Stomach (tissue), 9 donors: ENCODE measurements around the gene VDR. TPM values are rescaled to one million over a fixed set of nuclear protein-coding genes. Genes with fewer than 3 reads are reported as not detected.

Experiments used
- DNase-seq, 2 donors: peaks; one replicate each; pipeline versions ENCODE4 v3.0.0 to v3.0.0-alpha.2; 2013 to 2019
- H3K27ac ChIP-seq, 5 donors: fragments of 200-600 bp in 4 of 5; sonication (generic) in 4 of 5; one replicate each; pipeline ENCODE4 v1.5.1; 2013 to 2019; ENCODE audit warnings: mild to moderate bottlenecking in 1 of 5, moderate library complexity in 1 of 5
- H3K27me3 ChIP-seq, 3 donors: fragments of 200-600 bp; sonication (generic); one replicate each; pipeline ENCODE4 v1.5.1; 2017 to 2019; ENCODE audit warnings: mixed run types in 1 of 3
- H3K36me3 ChIP-seq, 4 donors: fragments of 200-600 bp; sonication (generic); 1 replicate in 3 of 4; 2 replicates in 1 of 4; pipeline ENCODE4 v1.5.1; 2016 to 2019
- H3K4me1 ChIP-seq, 4 donors: fragments of 200-600 bp; sonication (generic); one replicate each; pipeline ENCODE4 v1.5.1; 2016 to 2019
- H3K4me3 ChIP-seq, 4 donors: fragments of 200-600 bp; sonication (generic) in 3 of 4; one replicate each; pipeline ENCODE4 v1.5.1; 2016 to 2019; ENCODE audit warnings: mild to moderate bottlenecking in 1 of 4
- H3K9me3 ChIP-seq, 4 donors: fragments of 200-600 bp; sonication (generic); one replicate each; pipeline ENCODE4 v1.5.1; 2016 to 2019
- CTCF ChIP-seq, 7 experiments: fragments of 450-650 bp in 4 of 7; fragments of 200-600 bp in 3 of 7; sonication (generic) in 3 of 7; IDR thresholded peaks; one replicate each; pipeline ENCODE4 v1.5.1; 2016 to 2019; ENCODE audit warnings: antibody characterized with exemption in 7 of 7, control low read depth in 2 of 7, mild to moderate bottlenecking in 1 of 7
- EP300 ChIP-seq: sonication (generic); formaldehyde crosslinking; IDR thresholded peaks from one replicate; pipeline ENCODE4 v1.6.1; 2017; ENCODE audit warnings: antibody characterized with exemption
- POLR2A ChIP-seq, 4 donors: fragments of 450-650 bp; IDR thresholded peaks; one replicate each; pipeline ENCODE4 v1.6.1; 2016; ENCODE audit warnings: antibody characterized with exemption in 4 of 4, control low read depth in 2 of 4, mild to moderate bottlenecking in 1 of 4, moderate library complexity in 1 of 4
- POLR2AphosphoS5 ChIP-seq, 3 donors: sonication (generic); formaldehyde crosslinking; IDR thresholded peaks; one replicate each; pipeline ENCODE4 v1.6.1; 2016; ENCODE audit warnings: antibody characterized with exemption in 3 of 3
- WGBS, 5 donors: extraction: QIAGEN DNeasy Blood & Tissue Kit in 3 of 5; methylation state at CpG; one replicate each; pipeline versions ENCODE4 v1.1.5 to v1.1.7; 2013 to 2018; 5-methylcytosine and 5-hydroxymethylcytosine counted together
- intact Hi-C: fragments of 100-400 bp; cut with DNase I; formaldehyde crosslinking; loops from one replicate; pipeline ENCODE4 v1.15.1; 2023; ENCODE audit warnings: low total_unique reads
- polyA plus RNA-seq, 3 donors: library from polyadenylated mRNA; stranded (reverse); fragments of 200-250 nt; gene quantifications; one replicate each; pipeline ENCODE4 v1.2.3, GENCODE V29; 2013
- total RNA-seq, 5 donors: library from RNA; depleted of rRNA; stranded (reverse); fragments of >200 nt; gene quantifications; one replicate each; pipeline versions ENCODE4 v1.1.0 to v1.2.3, GENCODE V29; 2014 to 2016
- donor health status: healthy with polysubstance abuse.
- donor health status: Bipolar disorder and iron deficiency.
- donor health status: healthy.

Gene VDR
- total and polyA plus RNA-seq, 8 donors, result 2.8 to 22.3 (median 4.7) TPM

- no peak for TF ChIP-seq CTCF (IDR thresholded peaks at IDR 0.05)
- no peak for TF ChIP-seq POLR2AphosphoS5 (IDR thresholded peaks at IDR 0.05)
- TF ChIP-seq EP300, result no peak
- no peak for TF ChIP-seq POLR2A (IDR thresholded peaks at IDR 0.05)
- DNase-seq, result no peak
- no peak overlapping the region for H3K4me3 ChIP-seq
- intact Hi-C loops, result no loop called here
- no peaks in the 10 kb centered on the region for H3K36me3 ChIP-seq
- peaks cover 0 to 3% (median 0%) of the 10 kb centered on the region in 3 donors for H3K27me3 ChIP-seq
- no peaks in the 10 kb centered on the region for H3K9me3 ChIP-seq
- no peak overlapping the region for H3K27ac ChIP-seq
- no peaks in the 10 kb centered on the region for H3K4me1 ChIP-seq
- 40 to 47% (median 41%) methylated on average over 4 of the region's 4 CpGs for WGBS, 5 donors
These were observed 7.8 kb upstream of the VDR start for GRCh38 chr12:47912556-47912955.

GRCh38 chr12:47910981-47911380 lies 6.2 kb upstream of the VDR start:
- Histone ChIP-seq H3K4me3 (no peak overlapping the region), H3K27me3 (peaks cover 0 to under 1% (median 0%) of the 10 kb centered on the region in 3 donors), H3K4me1 (peaks cover 0 to under 1% (median 0%) of the 10 kb centered on the region in 4 donors), H3K27ac (no peak overlapping the region), H3K9me3 (no peaks in the 10 kb centered on the region), H3K36me3 (no peaks in the 10 kb centered on the region)
- DNase-seq, result no peak
- TF ChIP-seq EP300 (no peak), POLR2AphosphoS5 (IDR thresholded peaks at IDR 0.05) (no peak), CTCF (IDR thresholded peaks at IDR 0.05) (no peak), POLR2A (IDR thresholded peaks at IDR 0.05) (no peak)
- intact Hi-C loops, result no loop called here

GRCh38 chr12:47910486-47910885 lies 5.7 kb upstream of the VDR start:
- TF ChIP-seq CTCF (IDR thresholded peaks at IDR 0.05) (no peak), POLR2AphosphoS5 (IDR thresholded peaks at IDR 0.05) (no peak), EP300 (no peak), POLR2A (IDR thresholded peaks at IDR 0.05) (no peak)
- no peak for DNase-seq

GRCh38 chr12:47909839-47910465 lies 5.2 kb upstream of the VDR start:
- WGBS, 5 donors, result 69 to 80% (median 74%) methylated on average over 4 of the region's 4 CpGs
- Histone ChIP-seq H3K27ac (no peak overlapping the region), H3K9me3 (no peaks in the 10 kb centered on the region), H3K4me3 (no peak overlapping the region), H3K27me3 (peaks cover 0 to 10% (median 0%) of the 10 kb centered on the region in 3 donors), H3K36me3 (no peaks in the 10 kb centered on the region), H3K4me1 (peaks cover 5 to 10% (median 9%) of the 10 kb centered on the region in 4 donors)
- intact Hi-C loops, result no loop called here
- TF ChIP-seq POLR2A (IDR thresholded peaks at IDR 0.05), result no peak
- TF ChIP-seq POLR2AphosphoS5 (IDR thresholded peaks at IDR 0.05), result no peak
- TF ChIP-seq EP300, result no peak
- TF ChIP-seq CTCF (IDR thresholded peaks at IDR 0.05), result no peak
- DNase-seq, result no peak

More at GRCh38 chr12:47910486-47910885, 5.7 kb upstream of the VDR start:
- intact Hi-C loops, result no loop called here
- Histone ChIP-seq H3K4me3 (no peak overlapping the region), H3K9me3 (no peaks in the 10 kb centered on the region), H3K27me3 (peaks cover 0 to 5% (median 0%) of the 10 kb centered on the region in 3 donors), H3K4me1 (peaks cover 0 to 5% (median 4%) of the 10 kb centered on the region in 4 donors), H3K36me3 (no peaks in the 10 kb centered on the region), H3K27ac (no peak overlapping the region)
- 57 to 91% (median 70%) methylated on average over 3 of the region's 3 CpGs for WGBS, 5 donors
